ENCODE results near the gene IQGAP2.

Gene IQGAP2

GRCh38 chr5:76470976-76471375, 67.9 kb downstream of the IQGAP2 start:
- no peak overlapping the region for H3K4me3 ChIP-seq (ENCODE audit: low read depth, low read length)
- TF ChIP-seq CTCF (IDR thresholded peaks at IDR 0.05; ENCODE audit: borderline replicate concordance, insufficient read depth, low read depth, low read length): no peak

GRCh38 chr5:76471406-76471805, 68.3 kb downstream of the IQGAP2 start:
- TF ChIP-seq CTCF (IDR thresholded peaks at IDR 0.05; ENCODE audit: borderline replicate concordance, insufficient read depth, low read depth, low read length): no peak
- H3K4me3 ChIP-seq (ENCODE audit: low read depth, low read length): no peak overlapping the region

- no peak overlapping the region for H3K4me3 ChIP-seq (ENCODE audit: low read depth, low read length)
- no peak for TF ChIP-seq CTCF (IDR thresholded peaks at IDR 0.05; ENCODE audit: borderline replicate concordance, insufficient read depth, low read depth, low read length)
Observed at GRCh38 chr5:76471987-76472334, 68.9 kb downstream of the IQGAP2 start.

- TF ChIP-seq CTCF (IDR thresholded peaks at IDR 0.05; ENCODE audit: borderline replicate concordance, insufficient read depth, low read depth, low read length): no peak
- no peak overlapping the region for H3K4me3 ChIP-seq (ENCODE audit: low read depth, low read length)
Observed at GRCh38 chr5:76472335-76473008, 69.4 kb downstream of the IQGAP2 start.

- H3K4me3 ChIP-seq (ENCODE audit: low read depth, low read length): no peak overlapping the region
- TF ChIP-seq CTCF (IDR thresholded peaks at IDR 0.05; ENCODE audit: borderline replicate concordance, insufficient read depth, low read depth, low read length): no peak
Observed at GRCh38 chr5:76473009-76473336, 69.9 kb downstream of the IQGAP2 start.

GRCh38 chr5:76473661-76474060, 70.6 kb downstream of the IQGAP2 start:
- H3K4me3 ChIP-seq (ENCODE audit: low read depth, low read length): no peak overlapping the region
- TF ChIP-seq CTCF (IDR thresholded peaks at IDR 0.05; ENCODE audit: borderline replicate concordance, insufficient read depth, low read depth, low read length): no peak

GRCh38 chr5:76474377-76474776, 71.3 kb downstream of the IQGAP2 start:
- no peak for TF ChIP-seq CTCF (IDR thresholded peaks at IDR 0.05; ENCODE audit: borderline replicate concordance, insufficient read depth, low read depth, low read length)

More at GRCh38 chr5:76474377-76474776, 71.3 kb downstream of the IQGAP2 start:
- H3K4me3 ChIP-seq (ENCODE audit: low read depth, low read length): no peak overlapping the region

Data from GM12875 (cell line).